Measurements from ENCODE around the gene NELFA. TPM values are rescaled to one million over a fixed set of nuclear protein-coding genes. Genes with fewer than 3 reads are reported as not detected.
"Not testable (repeated sequence)": the region's sequence is repeated elsewhere in the genome, so short reads cannot be mapped to it uniquely, and the experiment has no call there.

NELFA gene
- total and polyA plus RNA-seq, 11 donors = 8.1 to 14.9 (median 10.4) TPM

DNA sequence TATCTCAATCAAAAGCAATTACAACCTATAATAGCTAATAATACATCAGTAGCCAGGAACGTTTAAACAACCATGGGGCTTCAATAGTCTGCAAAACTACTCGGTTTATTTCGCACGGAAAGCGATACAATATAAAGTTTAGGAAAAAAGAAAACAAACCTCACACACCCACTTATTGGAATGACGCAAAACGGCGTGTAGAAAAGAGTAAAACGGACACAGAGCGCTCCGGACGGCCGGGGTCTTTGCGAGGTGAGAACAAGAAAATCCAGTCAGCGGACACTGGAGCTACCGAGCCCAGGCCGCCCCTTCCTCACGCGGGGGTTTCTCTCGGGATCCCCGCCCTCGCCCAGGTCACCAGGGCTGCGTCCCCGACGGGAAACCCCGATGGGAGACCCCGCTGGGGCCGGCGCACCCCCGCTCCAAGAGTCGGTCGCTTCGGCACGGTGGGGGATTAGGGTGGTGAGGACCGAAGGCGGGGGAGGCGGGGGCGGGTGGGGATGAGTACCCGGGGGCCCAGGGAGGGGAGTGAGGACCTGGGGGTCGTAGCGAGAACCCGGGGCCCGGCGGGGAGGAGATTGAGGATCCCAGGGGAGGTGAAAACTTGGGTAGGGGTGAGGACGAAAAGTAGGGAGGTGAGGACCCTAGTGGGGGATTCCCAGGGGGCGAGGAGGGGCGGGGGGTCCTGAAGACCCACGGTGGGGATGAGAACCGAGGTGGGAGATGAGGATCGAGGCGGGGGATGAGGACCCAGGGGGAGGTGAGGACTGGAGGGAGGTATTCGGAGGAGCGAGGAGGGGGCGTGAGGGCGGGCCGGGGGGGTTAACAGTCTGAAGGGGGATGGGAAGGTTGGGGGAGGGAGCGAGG lies 737 bp downstream of the NELFA start:
- no peak for DNase-seq
- whole genome bisulfite sequencing, 4 donors = 1 to 2% (median 1%) methylated on average over 56 to 57 of the region's 57 CpGs
- Histone ChIP-seq H3K4me1 (peaks cover 0 to 32% (median 16%) of the 10 kb centered on the region in 12 donors), H3K4me3 (peak overlapping the region; percentile 60 to 100 (median 96)), H3K27ac (peak overlapping the region in 10 of 12 donors; percentile 98 to 100 (median 99)), H3K27me3 (no peaks in the 10 kb centered on the region), H3K36me3 (peaks cover 0 to 37% (median 15%) of the 10 kb centered on the region in 9 donors), H3K9me3 (no peaks in the 10 kb centered on the region)
- ATAC-seq = no peak
- intact Hi-C loops (cut with DNase I) = no loop called here
- TF ChIP-seq, protein P1, sequence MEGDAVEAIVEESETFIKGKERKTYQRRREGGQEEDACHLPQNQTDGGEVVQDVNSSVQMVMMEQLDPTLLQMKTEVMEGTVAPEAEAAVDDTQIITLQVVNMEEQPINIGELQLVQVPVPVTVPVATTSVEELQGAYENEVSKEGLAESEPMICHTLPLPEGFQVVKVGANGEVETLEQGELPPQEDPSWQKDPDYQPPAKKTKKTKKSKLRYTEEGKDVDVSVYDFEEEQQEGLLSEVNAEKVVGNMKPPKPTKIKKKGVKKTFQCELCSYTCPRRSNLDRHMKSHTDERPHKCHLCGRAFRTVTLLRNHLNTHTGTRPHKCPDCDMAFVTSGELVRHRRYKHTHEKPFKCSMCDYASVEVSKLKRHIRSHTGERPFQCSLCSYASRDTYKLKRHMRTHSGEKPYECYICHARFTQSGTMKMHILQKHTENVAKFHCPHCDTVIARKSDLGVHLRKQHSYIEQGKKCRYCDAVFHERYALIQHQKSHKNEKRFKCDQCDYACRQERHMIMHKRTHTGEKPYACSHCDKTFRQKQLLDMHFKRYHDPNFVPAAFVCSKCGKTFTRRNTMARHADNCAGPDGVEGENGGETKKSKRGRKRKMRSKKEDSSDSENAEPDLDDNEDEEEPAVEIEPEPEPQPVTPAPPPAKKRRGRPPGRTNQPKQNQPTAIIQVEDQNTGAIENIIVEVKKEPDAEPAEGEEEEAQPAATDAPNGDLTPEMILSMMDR (IDR thresholded peaks at IDR 0.05) = no peak
- TF ChIP-seq POLR2A (IDR thresholded peaks at IDR 0.05) = no peak

GRCh38 chr4:2006956-2007653 lies 1.7 kb downstream of the NELFA start:
- Histone ChIP-seq H3K36me3 (peaks cover 0 to 44% (median 17%) of the 10 kb centered on the region in 9 donors), H3K9me3 (no peaks in the 10 kb centered on the region), H3K4me3 (peak overlapping the region in 11 of 12 donors; percentile 60 to 100 (median 96)), H3K27ac (no peak overlapping the region), H3K4me1 (peaks cover 0 to 32% (median 16%) of the 10 kb centered on the region in 12 donors), H3K27me3 (no peaks in the 10 kb centered on the region)
- TF ChIP-seq POLR2A (IDR thresholded peaks at IDR 0.05) = no peak
- TF ChIP-seq, protein P1 (IDR thresholded peaks at IDR 0.05) = no peak
- no peak for DNase-seq
- no peak for ATAC-seq
- intact Hi-C loops (cut with DNase I) = no loop called here
- WGBS, 4 donors = 84 to 89% (median 88%) methylated on average over 15 of the region's 15 CpGs

DNA sequence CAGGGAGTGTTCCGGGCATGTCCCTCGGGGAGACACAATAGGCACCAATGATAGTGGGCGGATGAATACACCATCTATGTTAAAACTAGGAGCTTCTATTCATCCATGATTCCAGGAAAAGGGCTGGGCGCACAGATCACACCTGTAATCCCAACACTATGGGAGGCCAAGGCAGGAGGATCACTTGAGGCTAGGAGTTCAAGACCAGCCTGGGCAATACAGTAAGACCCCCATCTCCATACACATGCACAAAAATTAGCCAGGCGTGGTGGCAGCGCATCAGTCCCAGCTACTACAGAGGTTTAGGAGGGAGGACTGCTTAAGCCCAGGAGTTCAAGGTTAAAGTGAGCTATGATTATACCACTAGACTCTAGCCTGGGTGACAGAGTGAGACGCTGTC lies 2.4 kb downstream of the NELFA start:
- 86 to 92% (median 90%) methylated on average over 7 of the region's 7 CpGs for WGBS, 4 donors
- H3K4me1 ChIP-seq = peaks cover 0 to 32% (median 16%) of the 10 kb centered on the region in 12 donors
- intact Hi-C loops (cut with DNase I) = no loop called here
- no peaks in the 10 kb centered on the region for H3K27me3 ChIP-seq
- H3K36me3 ChIP-seq = peaks cover 0 to 51% (median 17%) of the 10 kb centered on the region in 9 donors
- ATAC-seq (no peak), DNase-seq (no peak)
- TF ChIP-seq, protein P1 (IDR thresholded peaks at IDR 0.05) = no peak
- TF ChIP-seq POLR2A (IDR thresholded peaks at IDR 0.05) = no peak
- no peak overlapping the region for H3K27ac ChIP-seq
- no peak overlapping the region for H3K4me3 ChIP-seq
- H3K9me3 ChIP-seq = no peaks in the 10 kb centered on the region

GRCh38 chr4:2003361-2003760 lies 5.4 kb downstream of the NELFA start:
- H3K27me3 ChIP-seq; intact Hi-C loops (cut with DNase I); H3K4me3 ChIP-seq; H3K27ac ChIP-seq; ATAC-seq; DNase-seq: not testable (repeated sequence)
- Histone ChIP-seq H3K36me3 (peaks cover 0 to 51% (median 17%) of the 10 kb centered on the region in 9 donors), H3K4me1 (peaks cover 0 to 24% (median 11%) of the 10 kb centered on the region in 12 donors), H3K9me3 (peaks cover 0 to 20% (median 6%) of the 10 kb centered on the region in 12 donors)
- WGBS, 4 donors = 97 to 100% (median 98%) methylated on average over 2 of the region's 2 CpGs

GRCh38 chr4:1999308-1999707 lies 9.5 kb downstream of the NELFA start:
- H3K4me1 ChIP-seq; DNase-seq; intact Hi-C loops (cut with DNase I); ATAC-seq; H3K27me3 ChIP-seq; H3K4me3 ChIP-seq; H3K27ac ChIP-seq: not testable (repeated sequence)
- H3K36me3 ChIP-seq = peaks cover 0 to 29% (median 11%) of the 10 kb centered on the region in 9 donors
- 96 to 98% (median 97%) methylated on average over 4 of the region's 4 CpGs for WGBS, 4 donors
- H3K9me3 ChIP-seq = peaks cover 0 to 47% (median 17%) of the 10 kb centered on the region in 12 donors

Data from heart left ventricle (tissue), 16 donors.